IMR-90 (cell line): ENCODE data around the gene PCDH1. TPM values are rescaled to one million over a fixed set of nuclear protein-coding genes. Genes with fewer than 3 reads are reported as not detected.

Experiments
- ATAC-seq: fragments of 200-7000 bp; cut with Tn5 transposase; 2 replicates; pipeline ENCODE4 v1.9.1; 2020; ENCODE audit warnings: low read depth, mild to moderate bottlenecking, moderate library complexity
- BruUV-seq: library from RNA; stranded (reverse); fragments of 400-500 nt; replicated peaks from 2 replicates; lab custom pipeline; 2021; lab: Mats Ljungman, UMichigan
- CTCF ChIA-PET: fragments of 300-600 bp; formaldehyde crosslinking; extraction: SDS; loops from one replicate; lab custom pipeline; 2021; ENCODE audit warnings: antibody characterized with exemption; lab: Yijun Ruan, JAX
- POLR2A ChIA-PET: fragments of 300-600 bp; sonication (Branson Sonifier 250); formaldehyde crosslinking; loops from one replicate; lab custom pipeline; 2022; ENCODE audit warnings: antibody characterized with exemption; ENCODE audit not compliant: unreplicated experiment; lab: Charles Lee
- DNase-seq: peaks from one replicate; pipeline ENCODE4 v3.0.0; 2013
- H2AFZ ChIP-seq: replicated peaks from 2 replicates; pipeline ENCODE3; 2013; ENCODE audit warnings: low read length, mild to moderate bottlenecking; ENCODE audit not compliant: poor library complexity
- H2AK5ac ChIP-seq: 2 replicates; pipeline ENCODE4 v1.6.1; 2013; ENCODE audit warnings: low read depth, low read length, inconsistent platforms
- H2AK9ac ChIP-seq: replicated peaks from 2 replicates; pipeline ENCODE3; 2013; ENCODE audit warnings: mild to moderate bottlenecking, low read depth, low read length, moderate library complexity; ENCODE audit not compliant: poor library complexity
- H2BK120ac ChIP-seq: 2 replicates; pipeline ENCODE4 v1.6.1; 2013; ENCODE audit warnings: low read depth, low read length, inconsistent platforms
- H2BK15ac ChIP-seq: 3 replicates; pipeline ENCODE4 v1.6.1; 2013; ENCODE audit warnings: low read depth, low read length, inconsistent platforms
- H2BK20ac ChIP-seq: 2 replicates; pipeline ENCODE4 v1.6.1; 2013; ENCODE audit warnings: low read depth, mild to moderate bottlenecking, inconsistent platforms, low read length, moderate library complexity
- H2BK5ac ChIP-seq: 2 replicates; pipeline ENCODE4 v1.6.1; 2013; ENCODE audit warnings: mild to moderate bottlenecking, low read depth, low read length, inconsistent platforms; ENCODE audit not compliant: poor library complexity, severe bottlenecking
- H3K14ac ChIP-seq: replicated peaks from 2 replicates; pipeline ENCODE4 v1.6.1; 2013; ENCODE audit warnings: low read depth, low read length, inconsistent platforms
- H3K18ac ChIP-seq: 2 replicates; pipeline ENCODE4 v1.6.1; 2013; ENCODE audit warnings: low read depth, low read length, control low read depth
- H3K23ac ChIP-seq: 2 replicates; pipeline ENCODE4 v1.6.1; 2013; ENCODE audit warnings: low read depth, low read length, inconsistent platforms
- H3K27ac ChIP-seq: 2 replicates; pipeline ENCODE4 v1.5.1; 2013; ENCODE audit warnings: mild to moderate bottlenecking, control low read depth, low read length; ENCODE audit not compliant: insufficient read depth
- H3K27me3 ChIP-seq: 2 replicates; pipeline ENCODE4 v1.6.1; 2013; ENCODE audit warnings: low read length; ENCODE audit not compliant: control insufficient read depth, insufficient read depth
- H3K36me3 ChIP-seq: 2 replicates; pipeline ENCODE4 v1.6.1; 2013; ENCODE audit warnings: low read length, mixed read lengths; ENCODE audit not compliant: control insufficient read depth, insufficient read depth
- H3K4ac ChIP-seq: 2 replicates; pipeline ENCODE4 v1.6.1; 2013; ENCODE audit warnings: low read depth, low read length, inconsistent platforms
- H3K4me1 ChIP-seq: 2 replicates; pipeline ENCODE4 v1.6.1; 2013; ENCODE audit warnings: low read length, mixed read lengths; ENCODE audit not compliant: control insufficient read depth, insufficient read depth
- H3K4me2 ChIP-seq: 2 replicates; pipeline ENCODE4 v1.6.1; 2013; ENCODE audit warnings: low read depth, mild to moderate bottlenecking, control low read depth, low read length, moderate library complexity
- H3K4me3 ChIP-seq: 2 replicates; pipeline ENCODE4 v1.5.1; 2013; ENCODE audit warnings: low read depth, mild to moderate bottlenecking, control low read depth, low read length, moderate library complexity; ENCODE audit not compliant: insufficient read depth
- H3K56ac ChIP-seq: 2 replicates; pipeline ENCODE4 v1.6.1; 2013; ENCODE audit warnings: low read length, inconsistent platforms; ENCODE audit not compliant: insufficient read depth; ENCODE audit errors: extremely low read depth
- H3K79me1 ChIP-seq, 2 experiments: 2 replicates each; pipeline ENCODE4 v1.6.1; 2013; ENCODE audit warnings: low read length in 2 of 2, inconsistent platforms in 1 of 2, low read depth in 1 of 2
- H3K9ac ChIP-seq: 2 replicates; pipeline ENCODE4 v1.6.1; 2013; ENCODE audit warnings: low read depth, low read length, control low read depth
- H3K9me1 ChIP-seq: 2 replicates; pipeline ENCODE4 v1.6.1; 2013; ENCODE audit warnings: low read length, inconsistent platforms; ENCODE audit not compliant: insufficient read depth
- H3K9me3 ChIP-seq: 2 replicates; pipeline ENCODE4 v1.6.1; 2013; ENCODE audit warnings: low read length; ENCODE audit not compliant: control insufficient read depth, insufficient read depth
- H4K20me1 ChIP-seq: 2 replicates; pipeline ENCODE4 v1.6.1; 2013; ENCODE audit warnings: low read length, inconsistent platforms; ENCODE audit not compliant: insufficient read depth
- H4K5ac ChIP-seq: 2 replicates; pipeline ENCODE4 v1.6.1; 2013; ENCODE audit warnings: mild to moderate bottlenecking, low read depth, low read length, control low read depth
- H4K8ac ChIP-seq, 2 experiments: 2 replicates each; pipeline ENCODE4 v1.6.1; 2013; ENCODE audit warnings: low read depth in 2 of 2, low read length in 2 of 2, control low read depth in 1 of 2, inconsistent platforms in 1 of 2
- H4K91ac ChIP-seq: 2 replicates; pipeline ENCODE4 v1.6.1; 2013; ENCODE audit warnings: low read depth, low read length, inconsistent platforms; ENCODE audit not compliant: insufficient read depth
- BHLHE40 ChIP-seq: fragments of 150-350 bp; IDR thresholded peaks from 2 replicates; pipeline ENCODE4 v1.6.1; 2016; ENCODE audit warnings: mild to moderate bottlenecking, low read depth, low read length
- FOS ChIP-seq: fragments of 150-350 bp; IDR thresholded peaks from 2 replicates; pipeline ENCODE4 v1.6.1; 2016; ENCODE audit warnings: low read depth, low read length
- MAFK ChIP-seq: IDR thresholded peaks from 2 replicates; pipeline ENCODE4 v1.6.1; 2012; ENCODE audit warnings: low read depth, low read length, improper control_type of control experiment
- MAZ ChIP-seq: IDR thresholded peaks from 2 replicates; pipeline ENCODE4 v1.6.1; 2012; ENCODE audit warnings: low read depth, mild to moderate bottlenecking, low read length, improper control_type of control experiment, moderate library complexity, borderline replicate concordance
- NFE2L2 ChIP-seq: fragments of 150-350 bp; IDR thresholded peaks from 2 replicates; pipeline ENCODE4 v1.6.1; 2016; ENCODE audit warnings: low read depth, mild to moderate bottlenecking, low read length
- RAD21 ChIP-seq: IDR thresholded peaks from 2 replicates; pipeline ENCODE4 v1.6.1; 2012; ENCODE audit warnings: low read length, improper control_type of control experiment
- RCOR1 ChIP-seq: IDR thresholded peaks from 2 replicates; pipeline ENCODE4 v1.6.1; 2012; ENCODE audit warnings: mild to moderate bottlenecking, low read length, improper control_type of control experiment; ENCODE audit not compliant: insufficient replicate concordance
- RFX5 ChIP-seq: IDR thresholded peaks from 2 replicates; pipeline ENCODE4 v1.8.0; 2012; ENCODE audit warnings: low read depth, mild to moderate bottlenecking, low read length, moderate library complexity
- SMC3 ChIP-seq: fragments of 150-350 bp; IDR thresholded peaks from 2 replicates; pipeline ENCODE4 v1.6.1; 2016; ENCODE audit warnings: low read depth, mild to moderate bottlenecking, antibody characterized with exemption, low read length, moderate library complexity
- USF2 ChIP-seq: fragments of 150-350 bp; IDR thresholded peaks from 2 replicates; pipeline ENCODE4 v1.6.1; 2017; ENCODE audit warnings: mild to moderate bottlenecking, antibody characterized with exemption, low read length, low read depth
- WGBS, 2 experiments: methylation state at CpG; one replicate each; pipeline versions ENCODE4 v1.1.5 to v1.1.7; 2013; ENCODE audit warnings: missing lambda C conversion rate in 2 of 2; ENCODE audit not compliant: insufficient read length in 1 of 2; ENCODE audit errors: extremely low coverage in 2 of 2; 5-methylcytosine and 5-hydroxymethylcytosine counted together
- dilution Hi-C: fragments of 300-500 bp; cut with HindIII; formaldehyde crosslinking; loops from one replicate; pipeline ENCODE4 v1.14.3; 2018; ENCODE audit warnings: low sequenced_read_pairs; ENCODE audit not compliant: unreplicated experiment
- in situ Hi-C: fragments of 300-500 bp; cut with MboI; formaldehyde crosslinking; loops from 3 replicates; pipeline ENCODE4 v1.14.3; 2019; ENCODE audit warnings: low sequenced_read_pairs, inconsistent platforms, mixed read lengths
- intact Hi-C: fragments of 100-400 bp; cut with micrococcal nuclease; formaldehyde crosslinking; loops from 2 replicates; pipeline ENCODE4 v1.10.0; 2022
- polyA plus RNA-seq, 3 experiments: library from polyadenylated mRNA; depleted of rRNA; stranded (reverse); fragments of >200 nt; gene quantifications; 2 replicates each; pipeline ENCODE4 v1.2.3, GENCODE V29; 2012; ENCODE audit warnings: low replicate concordance in 1 of 3
- total RNA-seq: library from RNA; depleted of rRNA; stranded (reverse); fragments of >200 nt; gene quantifications from 2 replicates; pipeline ENCODE4 v1.2.3, GENCODE V29; 2012

Gene PCDH1
- total and polyA plus RNA-seq, 2 of the 4 experiments (the other 2 are of a cell fraction), result 0.74 to 0.90 TPM

- intact Hi-C loops (no loop called here), dilution Hi-C loops (no loop called here), in situ Hi-C loops (no loop called here)
- no peak overlapping the region for H3K9ac ChIP-seq
- CTCF ChIA-PET, result no interaction called here
- POLR2A ChIA-PET, result no interaction called here
- H2AK9ac ChIP-seq, result no peak overlapping the region
- DNase-seq (no peak), ATAC-seq (no peak)
- H3K4me2 ChIP-seq, result no peak overlapping the region
- TF ChIP-seq SMC3, result no peak
- no peak for TF ChIP-seq RAD21
- no peak for TF ChIP-seq FOS
- TF ChIP-seq RFX5, result no peak
- TF ChIP-seq BHLHE40, result no peak
- TF ChIP-seq MAZ, result no peak
- no peak for TF ChIP-seq MAFK
- TF ChIP-seq USF2, result no peak
- TF ChIP-seq RCOR1, result no peak
- no peak for TF ChIP-seq NFE2L2
- no peaks in the 10 kb centered on the region for H4K20me1 ChIP-seq
- H3K36me3 ChIP-seq, result no peaks in the 10 kb centered on the region
- H3K23ac ChIP-seq, result no peak overlapping the region
- no peak overlapping the region for H4K5ac ChIP-seq
- no peak overlapping the region for H3K4ac ChIP-seq
- no peak overlapping the region for H2BK15ac ChIP-seq
- H3K9me1 ChIP-seq, result no peaks in the 10 kb centered on the region
- no peaks in the 10 kb centered on the region for H3K9me3 ChIP-seq
- no peak overlapping the region for H3K14ac ChIP-seq
- H4K8ac ChIP-seq, result no peak overlapping the region
- H2BK120ac ChIP-seq, result no peak overlapping the region
- H2BK20ac ChIP-seq, result no peak overlapping the region
- no TSS peak for BruUV-seq
- no peak overlapping the region for H3K4me3 ChIP-seq
- peaks cover 88% of the 10 kb centered on the region for H3K27me3 ChIP-seq
- no peaks in the 10 kb centered on the region for H3K79me1 ChIP-seq
- no peak overlapping the region for H3K27ac ChIP-seq
- no peak overlapping the region for H3K56ac ChIP-seq
- H3K18ac ChIP-seq, result no peak overlapping the region
- H2AK5ac ChIP-seq, result no peak overlapping the region
- no peaks in the 10 kb centered on the region for H3K4me1 ChIP-seq
- 45% methylated on average over 4 of the region's 5 CpGs; no CpG with 5 or more reads in 1 of the 2 experiments for WGBS, 2 experiments
- no peak overlapping the region for H2AFZ ChIP-seq
- no peak overlapping the region for H4K91ac ChIP-seq
- H2BK5ac ChIP-seq, result no peak overlapping the region
Observed at GRCh38 chr5:141806626-141807025, 71.6 kb downstream of the PCDH1 start.
